T-helper 1 cell treated with Interleukin-12 subunit alpha and Interleukin-12 subunit beta and Interleukin-4 antibody, amounts not matched to agents 30 μg/mL and 1 μg/mL, for 36 hours (primary cell): ENCODE results near the gene ELOF1.

Experiments used
- H3K27ac Mint-ChIP-seq: one replicate; pipeline ENCODE4 v1.8.0; 2021; ENCODE audit warnings: mild to moderate bottlenecking, mixed read lengths
- H3K27me3 Mint-ChIP-seq: one replicate; pipeline ENCODE4 v1.8.0; 2021; ENCODE audit warnings: low read depth, mixed read lengths
- H3K36me3 Mint-ChIP-seq: one replicate; pipeline ENCODE4 v1.8.0; 2021; ENCODE audit warnings: low read depth, mixed read lengths
- H3K4me1 Mint-ChIP-seq: one replicate; pipeline ENCODE4 v1.8.0; 2021; ENCODE audit warnings: low read depth, mixed read lengths
- H3K4me3 Mint-ChIP-seq: one replicate; pipeline ENCODE4 v1.8.0; 2021; ENCODE audit warnings: mild to moderate bottlenecking, moderate library complexity, mixed read lengths
- H3K9me3 Mint-ChIP-seq: one replicate; pipeline ENCODE4 v1.8.0; 2021; ENCODE audit warnings: mixed read lengths

Gene ELOF1

DNA sequence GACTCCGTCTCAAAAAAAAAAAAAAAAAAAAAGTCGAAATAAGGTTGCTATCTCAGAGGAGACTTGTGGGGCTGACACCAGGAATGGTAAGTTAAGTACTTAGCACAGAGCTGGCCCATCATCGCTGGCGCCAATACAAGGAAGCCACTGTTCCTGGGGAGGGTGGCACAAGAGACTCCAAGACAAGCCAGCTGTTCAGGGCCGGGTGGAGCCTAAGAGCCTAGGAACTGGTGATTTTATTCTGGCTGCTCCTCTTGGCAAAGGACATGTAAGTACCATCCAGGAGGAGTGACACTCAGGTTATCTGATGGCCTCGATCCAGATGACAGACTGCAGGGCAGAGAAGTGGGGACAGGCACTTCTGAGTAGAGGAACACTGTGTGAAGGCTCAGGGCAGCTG lies 3.8 kb downstream of the ELOF1 start:
- H3K4me1 Mint-ChIP-seq, result peaks cover 21% of the 10 kb centered on the region

GRCh38 chr19:11554160-11554559 lies 4.9 kb downstream of the ELOF1 start:
- Mint-ChIP-seq H3K36me3 (peaks cover 14% of the 10 kb centered on the region), H3K27ac (peak overlapping the region; percentile 10), H3K27me3 (no peaks in the 10 kb centered on the region), H3K9me3 (no peaks in the 10 kb centered on the region), H3K4me3 (peak overlapping the region; percentile 7), H3K4me1 (peaks cover 17% of the 10 kb centered on the region)

More for the DNA sequence above, 3.8 kb downstream of the ELOF1 start:
- Mint-ChIP-seq H3K36me3 (peaks cover 15% of the 10 kb centered on the region), H3K27me3 (no peaks in the 10 kb centered on the region), H3K4me3 (no peak overlapping the region), H3K27ac (no peak overlapping the region), H3K9me3 (no peaks in the 10 kb centered on the region)

DNA sequence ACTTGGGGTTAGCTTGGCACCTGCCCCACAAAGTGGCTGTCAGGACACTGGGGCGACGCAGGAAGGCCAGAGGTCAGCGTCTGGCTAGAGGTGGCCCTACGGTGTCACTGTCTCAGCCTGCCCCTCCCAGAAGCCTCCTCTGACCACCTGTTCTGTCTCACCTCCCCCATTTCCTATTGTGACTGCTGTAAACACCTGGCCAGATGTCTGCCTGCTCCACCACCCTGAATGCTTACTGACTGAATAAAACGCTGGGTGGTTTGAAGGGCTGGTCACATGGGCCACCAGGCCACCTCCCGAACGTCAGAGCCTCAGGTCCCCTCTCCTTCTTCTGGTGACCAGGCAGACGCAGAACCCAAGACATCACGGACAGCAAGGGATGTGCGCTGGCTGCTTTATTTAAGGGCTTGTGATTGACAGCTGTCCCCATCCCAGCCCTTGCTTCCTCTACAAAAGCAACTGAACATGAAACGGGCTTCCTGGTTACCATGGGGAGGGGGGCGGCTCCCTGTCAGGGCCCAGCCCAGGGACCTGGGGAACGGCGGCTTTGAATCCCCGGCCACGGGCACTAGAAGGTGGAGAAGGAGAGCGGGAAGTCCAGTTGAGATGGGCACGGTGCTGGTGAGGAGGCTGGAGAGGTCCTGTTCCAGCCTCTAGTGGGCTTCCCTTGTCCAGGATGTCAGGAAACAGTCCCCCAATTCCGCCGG lies 6.2 kb downstream of the ELOF1 start:
- Mint-ChIP-seq H3K9me3 (no peaks in the 10 kb centered on the region), H3K27me3 (no peaks in the 10 kb centered on the region), H3K4me3 (no peak overlapping the region), H3K27ac (no peak overlapping the region), H3K4me1 (peaks cover 11% of the 10 kb centered on the region), H3K36me3 (peaks cover 12% of the 10 kb centered on the region)

DNA sequence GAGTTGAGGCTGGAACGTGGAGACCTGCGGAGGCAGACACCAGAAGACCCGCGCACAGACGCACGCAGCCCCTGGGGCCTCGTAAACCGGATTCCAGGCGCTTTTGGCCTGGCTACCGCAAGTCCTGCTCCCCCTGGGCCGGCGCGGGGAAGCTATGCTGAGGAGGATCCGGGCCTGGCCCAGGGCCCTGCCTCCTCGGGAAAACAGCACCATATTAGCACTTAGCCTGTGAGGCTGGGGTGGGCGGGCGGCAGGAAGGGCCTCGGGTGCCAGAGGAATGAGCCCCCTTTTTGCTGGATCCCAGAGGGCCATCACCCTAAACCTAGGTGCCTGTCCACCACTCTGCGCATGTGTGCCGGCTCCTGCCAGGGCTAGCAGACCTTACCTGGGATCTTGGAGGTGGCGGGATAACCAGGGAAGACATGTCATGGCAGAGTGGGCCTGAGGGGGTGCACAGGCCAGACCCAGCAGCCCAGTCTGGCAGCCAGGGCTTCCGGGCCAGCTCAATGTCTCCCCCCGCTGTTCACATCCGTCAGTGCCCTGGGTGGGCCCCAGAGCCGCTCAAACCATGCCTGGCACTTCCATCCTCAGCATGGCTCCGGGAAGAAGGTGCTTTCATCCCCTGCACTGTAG lies 7.3 kb downstream of the ELOF1 start:
- Mint-ChIP-seq H3K27ac (no peak overlapping the region), H3K27me3 (no peaks in the 10 kb centered on the region), H3K4me3 (no peak overlapping the region), H3K36me3 (peaks cover 7% of the 10 kb centered on the region), H3K4me1 (peaks cover 5% of the 10 kb centered on the region), H3K9me3 (no peaks in the 10 kb centered on the region)

- Mint-ChIP-seq H3K9me3 (no peaks in the 10 kb centered on the region), H3K27ac (no peak overlapping the region), H3K4me1 (peaks cover under 1% of the 10 kb centered on the region), H3K4me3 (no peak overlapping the region), H3K27me3 (no peaks in the 10 kb centered on the region), H3K36me3 (peaks cover 5% of the 10 kb centered on the region)
Observed at GRCh38 chr19:11550265-11550664, 8.8 kb downstream of the ELOF1 start.

- Mint-ChIP-seq H3K4me3 (no peak overlapping the region), H3K27ac (no peak overlapping the region), H3K36me3 (peaks cover 5% of the 10 kb centered on the region), H3K27me3 (no peaks in the 10 kb centered on the region), H3K4me1 (peaks cover 2% of the 10 kb centered on the region), H3K9me3 (no peaks in the 10 kb centered on the region)
Observed at GRCh38 chr19:11549386-11549953, 9.6 kb downstream of the ELOF1 start.

DNA sequence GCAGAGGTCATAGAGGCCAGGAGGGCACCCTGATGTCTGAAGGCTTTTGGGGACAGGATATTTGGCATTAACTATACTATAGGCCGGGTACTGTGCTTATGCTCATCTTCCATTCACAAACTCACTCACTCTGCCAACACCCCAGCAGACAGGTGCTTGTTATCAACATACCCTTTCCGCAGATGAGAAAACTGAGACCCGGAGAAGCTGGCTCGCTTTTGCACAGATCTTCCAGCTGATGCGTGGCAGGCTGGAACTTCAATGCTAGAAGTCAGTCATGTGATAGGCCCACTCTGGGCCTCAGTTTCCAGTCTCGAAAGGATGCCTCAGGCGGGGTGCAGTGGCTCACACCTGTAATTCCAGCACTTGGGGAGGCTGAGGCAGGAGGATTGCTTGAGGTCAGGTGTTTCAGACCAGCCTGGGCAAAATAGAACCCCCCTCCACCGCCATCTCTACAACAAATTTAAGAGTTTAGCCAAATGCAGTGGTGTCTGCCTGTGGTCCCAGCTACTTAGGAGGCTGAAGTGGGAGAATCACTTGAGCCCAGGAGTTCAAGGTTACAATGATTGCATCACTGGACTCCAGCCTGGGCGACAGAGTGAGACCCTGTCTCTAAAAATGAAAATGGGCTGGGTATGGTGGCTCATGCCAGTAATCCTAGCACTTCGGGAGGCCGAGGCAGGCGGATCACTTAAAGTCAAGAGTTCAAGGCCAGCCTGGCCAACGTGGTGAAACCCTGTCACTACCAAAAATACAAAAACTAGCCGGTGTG lies 10.9 kb downstream of the ELOF1 start:
- peaks cover 2% of the 10 kb centered on the region for H3K4me1 Mint-ChIP-seq
- H3K36me3 Mint-ChIP-seq, result no peaks in the 10 kb centered on the region
- no peak overlapping the region for H3K27ac Mint-ChIP-seq

DNA sequence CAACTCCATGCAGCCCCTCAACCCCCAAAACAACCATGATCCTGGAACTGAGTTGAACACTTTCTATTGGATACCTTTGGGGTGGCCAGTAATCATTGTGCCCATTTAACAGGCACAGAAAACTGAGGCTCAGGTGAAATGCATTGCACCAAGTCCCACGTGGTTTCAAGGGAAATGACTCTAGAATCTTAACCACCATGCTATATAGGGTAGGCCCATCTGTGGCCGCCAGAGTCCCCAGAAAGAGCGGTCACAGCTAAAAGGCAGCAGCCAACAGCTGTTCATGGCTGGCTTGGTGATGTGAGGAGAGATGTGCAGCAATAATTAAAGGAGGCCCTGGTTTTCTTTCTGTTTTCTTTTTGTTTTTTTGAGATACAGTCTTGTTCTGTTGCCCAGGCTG lies 17.8 kb downstream of the ELOF1 start:
- Mint-ChIP-seq H3K27ac (no peak overlapping the region), H3K4me3 (no peak overlapping the region), H3K27me3 (peaks cover 22% of the 10 kb centered on the region), H3K36me3 (no peaks in the 10 kb centered on the region), H3K4me1 (peaks cover 10% of the 10 kb centered on the region), H3K9me3 (no peaks in the 10 kb centered on the region)

More for the DNA sequence above, 10.9 kb downstream of the ELOF1 start:
- Mint-ChIP-seq H3K4me3 (no peak overlapping the region), H3K27me3 (no peaks in the 10 kb centered on the region), H3K9me3 (no peaks in the 10 kb centered on the region)

DNA sequence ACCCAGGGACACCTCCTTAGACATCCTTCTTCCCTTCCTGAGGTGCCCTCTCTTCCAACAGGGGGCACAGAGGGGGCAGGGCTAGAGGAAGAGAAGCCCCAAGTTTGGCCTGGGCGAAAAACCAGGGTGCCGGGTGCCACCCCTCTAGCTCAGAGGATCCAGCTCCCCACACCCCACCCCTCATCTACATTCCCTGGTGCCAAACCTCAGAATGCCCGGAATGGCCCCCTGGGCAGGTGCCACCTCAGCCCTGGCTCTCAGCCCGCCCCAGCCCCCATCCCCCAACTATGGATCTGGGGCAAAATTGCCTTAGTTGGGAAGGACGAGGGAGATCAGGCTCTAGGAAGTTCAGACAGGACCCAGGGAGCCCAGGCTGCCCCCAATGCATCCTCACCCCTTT lies 18.4 kb downstream of the ELOF1 start:
- peaks cover 11% of the 10 kb centered on the region for H3K4me1 Mint-ChIP-seq
- no peak overlapping the region for H3K27ac Mint-ChIP-seq
- H3K27me3 Mint-ChIP-seq, result peaks cover 22% of the 10 kb centered on the region
- no peaks in the 10 kb centered on the region for H3K36me3 Mint-ChIP-seq
- no peak overlapping the region for H3K4me3 Mint-ChIP-seq
- H3K9me3 Mint-ChIP-seq, result no peaks in the 10 kb centered on the region

GRCh38 chr19:11539495-11540365 lies 19.3 kb downstream of the ELOF1 start:
- H3K27me3 Mint-ChIP-seq, result peaks cover 22% of the 10 kb centered on the region

DNA sequence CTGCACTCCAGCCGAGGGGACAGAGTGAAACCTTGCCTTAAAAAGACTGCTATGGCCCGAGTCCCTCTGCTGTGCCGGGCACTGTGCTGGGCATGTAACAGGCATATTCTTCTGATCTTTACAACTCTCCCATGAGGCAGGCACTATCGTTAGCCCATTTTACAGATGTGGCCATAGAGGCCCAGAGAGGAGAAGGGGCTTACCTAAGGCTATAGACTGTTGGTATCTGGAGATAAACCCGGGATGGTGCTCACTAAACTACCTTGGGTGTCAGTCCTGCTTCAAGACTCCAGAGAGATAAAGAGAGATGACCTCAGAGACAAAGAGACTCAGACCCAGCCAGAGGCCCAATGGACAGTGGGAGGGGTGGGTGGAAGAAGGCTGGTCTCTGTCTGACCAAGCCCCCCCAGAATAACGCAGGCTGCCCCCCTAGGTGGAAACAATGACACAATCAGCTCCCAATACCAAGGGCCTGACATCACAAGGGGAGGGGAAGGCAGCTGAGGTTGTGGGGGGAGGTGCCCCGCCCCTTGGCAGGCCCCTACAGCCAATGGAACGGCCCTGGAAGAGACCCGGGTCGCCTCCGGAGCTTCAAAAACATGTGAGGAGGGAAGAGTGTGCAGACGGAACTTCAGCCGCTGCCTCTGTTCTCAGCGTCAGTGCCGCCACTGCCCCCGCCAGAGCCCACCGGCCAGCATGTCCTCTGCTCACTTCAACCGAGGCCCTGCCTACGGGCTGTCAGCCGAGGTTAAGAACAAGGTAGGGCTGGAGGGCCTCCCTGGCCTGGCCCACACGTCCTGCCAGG lies 20.6 kb downstream of the ELOF1 start, which contains the start of gene CNN1:
Gene CNN1 (plus strand): TSS at position 620 of the 805 bp plus-strand sequence. CDS start 77 bp downstream, at position 697.
- Mint-ChIP-seq H3K4me1 (peaks cover 15% of the 10 kb centered on the region), H3K27me3 (peaks cover 29% of the 10 kb centered on the region), H3K36me3 (no peaks in the 10 kb centered on the region), H3K9me3 (no peaks in the 10 kb centered on the region), H3K4me3 (no peak within 1 kb of the TSS), H3K27ac (no peak within 1 kb of the TSS)

More at GRCh38 chr19:11539495-11540365, 19.3 kb downstream of the ELOF1 start:
- no peaks in the 10 kb centered on the region for H3K9me3 Mint-ChIP-seq
- H3K4me1 Mint-ChIP-seq, result peaks cover 11% of the 10 kb centered on the region
- no peak overlapping the region for H3K27ac Mint-ChIP-seq
- H3K36me3 Mint-ChIP-seq, result no peaks in the 10 kb centered on the region
- no peak overlapping the region for H3K4me3 Mint-ChIP-seq

DNA sequence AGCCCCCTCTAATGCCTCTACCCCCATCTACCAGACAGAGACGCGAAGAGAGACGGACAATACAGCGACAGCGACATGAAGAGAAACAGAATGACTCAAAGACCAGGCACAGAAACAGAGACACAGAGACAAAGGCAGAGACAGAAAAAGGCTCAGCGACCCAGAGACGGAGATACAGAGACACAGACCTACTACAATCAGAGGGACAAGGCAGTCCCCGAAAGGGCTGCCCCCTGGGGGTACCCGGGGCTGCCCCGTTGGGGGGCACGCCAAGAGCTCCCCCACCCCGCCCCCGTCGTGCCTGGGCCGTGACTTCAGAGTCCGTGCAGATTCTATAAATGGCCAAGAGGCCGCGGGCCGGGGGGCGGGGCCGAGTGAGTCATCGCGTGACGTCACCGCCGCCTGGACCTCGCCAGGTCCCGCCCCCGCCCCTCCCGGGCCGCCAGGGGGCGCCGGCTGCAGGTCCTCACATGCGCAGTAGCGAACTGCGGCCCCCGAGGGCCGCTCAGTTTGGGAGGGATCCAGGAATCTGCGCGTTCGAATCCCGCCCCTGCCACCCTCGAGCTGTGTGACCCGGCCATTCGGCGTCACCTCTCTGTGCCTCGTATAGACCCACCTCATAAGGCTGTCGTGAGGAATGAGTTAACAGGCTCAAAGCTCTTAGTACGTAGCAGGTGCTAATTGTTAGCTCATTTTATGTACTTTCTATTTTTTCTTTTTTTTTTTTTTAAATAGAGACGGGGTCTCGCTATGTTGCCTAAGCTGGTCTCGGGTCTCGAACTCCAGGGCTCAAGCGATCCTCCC lies 23.0 kb downstream of the ELOF1 start:
- peak overlapping the region; percentile 80 for H3K4me3 Mint-ChIP-seq
- peaks cover 32% of the 10 kb centered on the region for H3K27me3 Mint-ChIP-seq
- H3K9me3 Mint-ChIP-seq, result no peaks in the 10 kb centered on the region
- no peaks in the 10 kb centered on the region for H3K36me3 Mint-ChIP-seq
- peaks cover 13% of the 10 kb centered on the region for H3K4me1 Mint-ChIP-seq
- H3K27ac Mint-ChIP-seq, result peak overlapping the region; percentile 22
